ENCODE data around the gene DCBLD2.

DNA sequence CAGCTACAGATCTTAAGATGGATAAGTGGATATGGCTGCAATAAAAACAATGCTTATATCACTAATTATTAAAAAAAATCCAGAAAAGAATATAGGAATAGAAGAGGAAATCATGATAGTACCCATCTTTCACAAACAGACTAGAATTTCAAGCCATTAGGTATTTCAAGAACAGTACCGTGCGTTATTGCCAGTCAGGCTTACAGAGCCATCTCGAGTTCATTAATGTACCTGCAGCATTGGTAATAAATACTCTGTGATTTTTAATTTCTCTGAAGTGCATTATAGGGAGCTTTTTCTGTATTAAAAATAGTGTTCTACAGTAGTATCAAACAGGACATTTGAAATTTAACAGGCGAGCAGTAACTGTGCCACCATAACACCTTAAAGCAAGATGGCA lies 102.7 kb downstream of the DCBLD2 start:
- TF ChIP-seq, protein P1, sequence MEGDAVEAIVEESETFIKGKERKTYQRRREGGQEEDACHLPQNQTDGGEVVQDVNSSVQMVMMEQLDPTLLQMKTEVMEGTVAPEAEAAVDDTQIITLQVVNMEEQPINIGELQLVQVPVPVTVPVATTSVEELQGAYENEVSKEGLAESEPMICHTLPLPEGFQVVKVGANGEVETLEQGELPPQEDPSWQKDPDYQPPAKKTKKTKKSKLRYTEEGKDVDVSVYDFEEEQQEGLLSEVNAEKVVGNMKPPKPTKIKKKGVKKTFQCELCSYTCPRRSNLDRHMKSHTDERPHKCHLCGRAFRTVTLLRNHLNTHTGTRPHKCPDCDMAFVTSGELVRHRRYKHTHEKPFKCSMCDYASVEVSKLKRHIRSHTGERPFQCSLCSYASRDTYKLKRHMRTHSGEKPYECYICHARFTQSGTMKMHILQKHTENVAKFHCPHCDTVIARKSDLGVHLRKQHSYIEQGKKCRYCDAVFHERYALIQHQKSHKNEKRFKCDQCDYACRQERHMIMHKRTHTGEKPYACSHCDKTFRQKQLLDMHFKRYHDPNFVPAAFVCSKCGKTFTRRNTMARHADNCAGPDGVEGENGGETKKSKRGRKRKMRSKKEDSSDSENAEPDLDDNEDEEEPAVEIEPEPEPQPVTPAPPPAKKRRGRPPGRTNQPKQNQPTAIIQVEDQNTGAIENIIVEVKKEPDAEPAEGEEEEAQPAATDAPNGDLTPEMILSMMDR (IDR thresholded peaks at IDR 0.05; ENCODE audit: poor library complexity), result peak; percentile 10
- TF ChIP-seq EZH2phosphoT487 (IDR thresholded peaks at IDR 0.05; ENCODE audit: low read depth, severe bottlenecking, unreplicated experiment) (no peak), EZH2 (IDR thresholded peaks at IDR 0.05; ENCODE audit: borderline replicate concordance) (no peak)

Measured in hepatocyte (in vitro differentiated cells).